ENCODE data around the gene ST6GALNAC3.

Gene ST6GALNAC3

DNA sequence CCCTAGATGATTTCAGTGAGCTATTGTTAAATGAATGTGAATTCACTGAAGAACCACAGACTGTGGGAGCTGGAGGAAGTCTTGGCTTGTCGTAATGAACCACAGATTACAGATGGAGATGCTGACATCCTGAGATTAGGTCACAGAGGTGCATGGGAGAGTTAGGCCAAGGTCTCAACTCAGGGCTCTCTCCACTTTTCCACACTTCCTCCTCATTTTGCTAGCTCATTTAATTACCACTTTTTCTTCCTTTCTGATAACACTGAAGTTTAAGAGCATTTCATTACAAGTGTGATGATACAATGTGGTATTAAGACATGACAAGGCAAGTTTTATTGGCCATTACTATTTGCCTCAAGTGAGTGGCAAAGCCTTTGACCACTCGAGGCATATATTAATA is 30.8 kb downstream of the ST6GALNAC3 start:
- DNase-seq = peak; percentile 38

GRCh38 chr1:76106251-76106650 is 31.7 kb downstream of the ST6GALNAC3 start:
- no peaks in the 10 kb centered on the region for H4K20me1 ChIP-seq (ENCODE audit: insufficient read depth, low read length)
- H2AFZ ChIP-seq (ENCODE audit: low read length) = no peak overlapping the region
- no peaks in the 10 kb centered on the region for H3K79me2 ChIP-seq (ENCODE audit: low read length)
- no peaks in the 10 kb centered on the region for H3K9me2 ChIP-seq (replicated peaks; ENCODE audit: insufficient read depth, low read length)
- DNase-seq = no peak
- no peak overlapping the region for H3K9ac ChIP-seq (ENCODE audit: low read length)
- H3K27ac ChIP-seq (ENCODE audit: low read length) = no peak overlapping the region
- no peaks in the 10 kb centered on the region for H3K27me3 ChIP-seq (replicated peaks; ENCODE audit: insufficient read depth, low read length)
- H3K4me1 ChIP-seq (ENCODE audit: low read length) = no peaks in the 10 kb centered on the region
- H3K4me3 ChIP-seq (ENCODE audit: low read length) = no peak overlapping the region
- TF ChIP-seq EZH2 (optimal IDR thresholded peaks at IDR 0.05; ENCODE audit: low read depth, low read length) (no peak), CTCF (IDR thresholded peaks at IDR 0.05; ENCODE audit: low read length) (no peak), EZH2phosphoT487 (IDR thresholded peaks at IDR 0.05; ENCODE audit: low read length) (no peak)
- H3K9me3 ChIP-seq (replicated peaks; ENCODE audit: insufficient read depth, low read length) = no peaks in the 10 kb centered on the region
- no peaks in the 10 kb centered on the region for H3K36me3 ChIP-seq (replicated peaks; ENCODE audit: insufficient read depth, low read length)
- H3K4me2 ChIP-seq (ENCODE audit: low read depth, low read length) = no peak overlapping the region
- H3F3A ChIP-seq (ENCODE audit: insufficient read depth, low read length) = no peaks in the 10 kb centered on the region

More for the DNA sequence above, 30.8 kb downstream of the ST6GALNAC3 start:
- Histone ChIP-seq H2AFZ (ENCODE audit: low read length) (no peak overlapping the region), H3K4me3 (ENCODE audit: low read length) (no peak overlapping the region), H3K36me3 (replicated peaks; ENCODE audit: insufficient read depth, low read length) (no peaks in the 10 kb centered on the region), H3K4me2 (ENCODE audit: low read depth, low read length) (no peak overlapping the region), H3K27me3 (replicated peaks; ENCODE audit: insufficient read depth, low read length) (no peaks in the 10 kb centered on the region), H3F3A (ENCODE audit: insufficient read depth, low read length) (no peaks in the 10 kb centered on the region), H3K9ac (ENCODE audit: low read length) (no peak overlapping the region), H3K4me1 (ENCODE audit: low read length) (no peaks in the 10 kb centered on the region), H4K20me1 (ENCODE audit: insufficient read depth, low read length) (no peaks in the 10 kb centered on the region), H3K79me2 (ENCODE audit: low read length) (no peaks in the 10 kb centered on the region), H3K9me3 (replicated peaks; ENCODE audit: insufficient read depth, low read length) (no peaks in the 10 kb centered on the region), H3K9me2 (replicated peaks; ENCODE audit: insufficient read depth, low read length) (no peaks in the 10 kb centered on the region), H3K27ac (ENCODE audit: low read length) (no peak overlapping the region)
- TF ChIP-seq CTCF (IDR thresholded peaks at IDR 0.05; ENCODE audit: low read length) (no peak), EZH2phosphoT487 (IDR thresholded peaks at IDR 0.05; ENCODE audit: low read length) (no peak), EZH2 (optimal IDR thresholded peaks at IDR 0.05; ENCODE audit: low read depth, low read length) (no peak)

GRCh38 chr1:76106719-76107235 is 32.2 kb downstream of the ST6GALNAC3 start:
- H3K27me3 ChIP-seq (replicated peaks; ENCODE audit: insufficient read depth, low read length) = no peaks in the 10 kb centered on the region
- no peaks in the 10 kb centered on the region for H3K9me2 ChIP-seq (replicated peaks; ENCODE audit: insufficient read depth, low read length)
- TF ChIP-seq EZH2phosphoT487 (IDR thresholded peaks at IDR 0.05; ENCODE audit: low read length) (no peak), EZH2 (optimal IDR thresholded peaks at IDR 0.05; ENCODE audit: low read depth, low read length) (no peak), CTCF (IDR thresholded peaks at IDR 0.05; ENCODE audit: low read length) (no peak)
- no peaks in the 10 kb centered on the region for H3K4me1 ChIP-seq (ENCODE audit: low read length)
- no peak overlapping the region for H3K27ac ChIP-seq (ENCODE audit: low read length)
- H3K79me2 ChIP-seq (ENCODE audit: low read length) = no peaks in the 10 kb centered on the region
- H4K20me1 ChIP-seq (ENCODE audit: insufficient read depth, low read length) = no peaks in the 10 kb centered on the region
- H3K9me3 ChIP-seq (replicated peaks; ENCODE audit: insufficient read depth, low read length) = no peaks in the 10 kb centered on the region
- H3F3A ChIP-seq (ENCODE audit: insufficient read depth, low read length) = no peaks in the 10 kb centered on the region
- H3K36me3 ChIP-seq (replicated peaks; ENCODE audit: insufficient read depth, low read length) = no peaks in the 10 kb centered on the region
- H3K9ac ChIP-seq (ENCODE audit: low read length) = no peak overlapping the region
- no peak overlapping the region for H3K4me3 ChIP-seq (ENCODE audit: low read length)
- H3K4me2 ChIP-seq (ENCODE audit: low read depth, low read length) = no peak overlapping the region
- H2AFZ ChIP-seq (ENCODE audit: low read length) = no peak overlapping the region
- no peak for DNase-seq

All from MM.1S (cell line).